Measurements from ENCODE around the gene SLC51A.

The SLC51A gene

DNA sequence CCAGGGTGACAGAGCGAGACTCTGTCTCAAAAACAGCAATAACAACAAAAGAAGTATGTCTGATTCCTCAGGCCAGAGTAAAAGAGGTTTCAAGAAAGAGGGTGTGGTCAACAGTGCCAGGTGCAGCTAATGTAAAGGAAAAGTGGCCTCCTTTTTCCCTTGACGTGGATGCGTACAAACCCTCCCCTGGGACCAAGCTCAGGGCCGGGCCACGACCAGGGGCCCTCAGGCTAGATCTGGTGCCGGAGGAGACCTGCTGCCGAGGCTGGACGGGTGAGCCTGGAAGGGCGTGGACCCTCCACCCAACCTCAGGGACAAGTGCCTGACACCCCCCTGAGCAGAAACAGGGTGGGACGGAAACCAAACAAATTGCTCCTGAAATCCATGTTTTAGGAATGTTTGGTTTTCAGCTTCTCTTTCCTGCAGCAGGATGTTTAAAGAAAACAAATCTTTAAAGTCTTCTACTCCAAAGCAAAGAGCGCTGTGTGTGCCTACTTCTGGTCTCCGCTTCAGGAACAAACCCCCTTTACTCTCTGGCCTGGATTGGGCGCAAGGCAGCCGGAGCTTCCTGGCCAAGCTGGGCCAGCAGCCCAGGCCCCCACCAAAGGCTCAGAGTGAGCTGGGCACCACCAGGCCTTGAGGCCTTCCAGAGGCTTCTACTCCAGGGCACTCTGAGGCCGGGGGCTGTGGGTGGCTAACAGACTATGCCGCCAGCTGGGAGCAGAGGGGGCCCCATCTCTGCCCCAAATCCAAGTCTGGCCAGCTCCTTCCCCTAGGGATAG, 26.6 kb upstream of the SLC51A start:
- DNase-seq, result no peak
- Histone ChIP-seq H3K27ac (no peak overlapping the region), H3K36me3 (no peaks in the 10 kb centered on the region), H3K4me3 (no peak overlapping the region), H3K9me3 (no peaks in the 10 kb centered on the region), H3K27me3 (no peaks in the 10 kb centered on the region), H3K4me1 (no peaks in the 10 kb centered on the region)
- TF ChIP-seq, protein P1, sequence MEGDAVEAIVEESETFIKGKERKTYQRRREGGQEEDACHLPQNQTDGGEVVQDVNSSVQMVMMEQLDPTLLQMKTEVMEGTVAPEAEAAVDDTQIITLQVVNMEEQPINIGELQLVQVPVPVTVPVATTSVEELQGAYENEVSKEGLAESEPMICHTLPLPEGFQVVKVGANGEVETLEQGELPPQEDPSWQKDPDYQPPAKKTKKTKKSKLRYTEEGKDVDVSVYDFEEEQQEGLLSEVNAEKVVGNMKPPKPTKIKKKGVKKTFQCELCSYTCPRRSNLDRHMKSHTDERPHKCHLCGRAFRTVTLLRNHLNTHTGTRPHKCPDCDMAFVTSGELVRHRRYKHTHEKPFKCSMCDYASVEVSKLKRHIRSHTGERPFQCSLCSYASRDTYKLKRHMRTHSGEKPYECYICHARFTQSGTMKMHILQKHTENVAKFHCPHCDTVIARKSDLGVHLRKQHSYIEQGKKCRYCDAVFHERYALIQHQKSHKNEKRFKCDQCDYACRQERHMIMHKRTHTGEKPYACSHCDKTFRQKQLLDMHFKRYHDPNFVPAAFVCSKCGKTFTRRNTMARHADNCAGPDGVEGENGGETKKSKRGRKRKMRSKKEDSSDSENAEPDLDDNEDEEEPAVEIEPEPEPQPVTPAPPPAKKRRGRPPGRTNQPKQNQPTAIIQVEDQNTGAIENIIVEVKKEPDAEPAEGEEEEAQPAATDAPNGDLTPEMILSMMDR (IDR thresholded peaks at IDR 0.05), result no peak
- intact Hi-C loops (cut with DNase I; ENCODE audit: low total_unique reads), result no loop called here

GRCh38 chr3:196192036-196192523, 24.3 kb upstream of the SLC51A start:
- Histone ChIP-seq H3K27ac (no peak overlapping the region), H3K27me3 (no peaks in the 10 kb centered on the region), H3K4me3 (no peak overlapping the region), H3K4me1 (no peaks in the 10 kb centered on the region), H3K36me3 (no peaks in the 10 kb centered on the region), H3K9me3 (no peaks in the 10 kb centered on the region)
- intact Hi-C loops (cut with DNase I; ENCODE audit: low total_unique reads), result no loop called here
- TF ChIP-seq, protein P1 (IDR thresholded peaks at IDR 0.05), result no peak
- no peak for DNase-seq

DNA sequence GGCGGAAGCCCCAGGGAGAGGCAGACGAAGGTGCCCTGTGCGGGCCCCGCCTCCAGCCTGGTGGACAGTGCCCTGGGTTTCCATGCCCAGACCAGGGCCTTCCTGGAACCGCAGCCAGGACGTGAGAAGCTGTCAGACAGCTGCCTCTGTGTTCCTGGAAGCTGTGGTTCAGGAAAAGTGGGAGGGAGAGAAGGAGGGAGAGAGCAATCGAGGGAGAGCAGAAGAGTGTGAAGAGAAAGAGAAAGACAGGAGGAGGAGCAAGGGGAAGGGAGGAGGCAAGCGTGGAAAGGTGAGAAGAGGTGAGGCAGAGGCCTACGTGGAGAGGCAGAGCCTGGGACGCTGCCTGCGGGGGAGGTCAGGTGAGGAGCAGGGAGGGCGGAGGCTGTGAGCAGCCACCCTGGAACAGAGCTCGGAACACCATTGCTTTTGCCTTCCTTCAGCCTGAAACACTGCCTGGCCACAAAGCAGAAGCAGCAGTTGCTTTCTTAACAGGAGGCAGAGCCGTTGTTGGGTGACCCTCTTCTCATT, 23.7 kb upstream of the SLC51A start:
- H3K9me3 ChIP-seq, result no peaks in the 10 kb centered on the region
- DNase-seq, result no peak
- no peaks in the 10 kb centered on the region for H3K27me3 ChIP-seq
- intact Hi-C loops (cut with DNase I; ENCODE audit: low total_unique reads), result no loop called here
- no peak overlapping the region for H3K4me3 ChIP-seq
- no peaks in the 10 kb centered on the region for H3K36me3 ChIP-seq
- TF ChIP-seq, protein P1 (IDR thresholded peaks at IDR 0.05), result no peak
- no peaks in the 10 kb centered on the region for H3K4me1 ChIP-seq
- no peak overlapping the region for H3K27ac ChIP-seq

- intact Hi-C loops (cut with DNase I; ENCODE audit: low total_unique reads), result no loop called here
- DNase-seq, result no peak
- Histone ChIP-seq H3K4me1 (no peaks in the 10 kb centered on the region), H3K4me3 (no peak overlapping the region), H3K9me3 (no peaks in the 10 kb centered on the region), H3K27ac (no peak overlapping the region), H3K36me3 (no peaks in the 10 kb centered on the region), H3K27me3 (no peaks in the 10 kb centered on the region)
- TF ChIP-seq, protein P1 (IDR thresholded peaks at IDR 0.05), result no peak
These were observed 23.1 kb upstream of the SLC51A start for GRCh38 chr3:196193133-196193735.

GRCh38 chr3:196193736-196194541, 22.4 kb upstream of the SLC51A start:
- DNase-seq, result peak; percentile 51 to 74
- no peak overlapping the region for H3K27ac ChIP-seq
- H3K27me3 ChIP-seq, result no peaks in the 10 kb centered on the region
- intact Hi-C loops (cut with DNase I; ENCODE audit: low total_unique reads), result no loop called here
- H3K4me1 ChIP-seq, result no peaks in the 10 kb centered on the region
- TF ChIP-seq, protein P1 (IDR thresholded peaks at IDR 0.05), result no peak
- no peak overlapping the region for H3K4me3 ChIP-seq
- no peaks in the 10 kb centered on the region for H3K9me3 ChIP-seq
- H3K36me3 ChIP-seq, result no peaks in the 10 kb centered on the region

Data from tibial artery (tissue), 4 donors.